ENCODE data around the gene PRKN. TPM values are rescaled to one million over a fixed set of nuclear protein-coding genes. Genes with fewer than 3 reads are reported as not detected.

The PRKN gene
- total RNA-seq, 1 experiment from 2014 or later: 0.34 TPM

- Mint-ChIP-seq H3K4me1 (ENCODE audit: low read depth, unreplicated experiment) (no peaks in the 10 kb centered on the region), H3K9me3 (ENCODE audit: unreplicated experiment) (no peaks in the 10 kb centered on the region), H3K27ac (ENCODE audit: unreplicated experiment) (no peak overlapping the region), H3K36me3 (ENCODE audit: insufficient read depth, unreplicated experiment) (no peaks in the 10 kb centered on the region), H3K27me3 (ENCODE audit: insufficient read depth, unreplicated experiment) (peaks cover 6% of the 10 kb centered on the region), H3K4me3 (ENCODE audit: unreplicated experiment) (no peak overlapping the region)
- ChIA-PET CTCF (no interaction called here), POLR2A (no interaction called here)
- Histone ChIP-seq H3K36me3 (ENCODE audit: control insufficient read depth, insufficient read depth, low read length) (no peaks in the 10 kb centered on the region), H3K4me3 (ENCODE audit: low read depth, low read length) (no peak overlapping the region), H3K9me3 (no peaks in the 10 kb centered on the region), H3K27me3 (replicated peaks; ENCODE audit: control insufficient read depth, insufficient read depth, low read length) (no peaks in the 10 kb centered on the region), H3K4me1 (no peaks in the 10 kb centered on the region)
- no peak for DNase-seq
- TF ChIP-seq CTCF (IDR thresholded peaks at IDR 0.05; ENCODE audit: insufficient read depth in 1 of 2, low read depth in 1 of 2, low read length in 1 of 2, severe bottlenecking in 1 of 2, unreplicated experiment in 1 of 2): no peak
- intact Hi-C loops (cut with micrococcal nuclease; ENCODE audit: unreplicated experiment): no loop called here
- BruUV-seq (replicated peaks): no TSS peak
These were observed 649.4 kb downstream of the PRKN start for GRCh38 chr6:162078126-162078525.

DNA sequence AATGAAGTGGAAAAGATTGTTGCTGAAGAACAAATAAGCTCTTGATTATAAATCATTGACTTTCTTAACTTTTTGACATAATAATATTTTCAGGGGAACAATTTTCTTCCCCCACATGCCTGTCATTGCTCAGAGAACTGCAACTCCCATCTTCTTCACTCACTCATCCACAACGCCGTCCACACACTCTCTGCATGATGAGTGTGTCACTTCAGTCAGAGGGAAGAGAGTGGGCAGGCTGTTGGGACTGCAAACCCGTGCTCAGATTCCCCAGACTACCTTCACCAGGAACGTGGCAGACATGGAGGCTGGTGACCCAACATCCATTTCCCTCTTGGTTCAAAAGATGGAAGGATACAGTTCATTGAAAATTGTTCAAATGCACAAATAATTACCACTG, 650.8 kb downstream of the PRKN start:
- H3K9me3 ChIP-seq: no peaks in the 10 kb centered on the region
- intact Hi-C loops (cut with micrococcal nuclease; ENCODE audit: unreplicated experiment): no loop called here
- no peaks in the 10 kb centered on the region for H3K4me1 ChIP-seq
- BruUV-seq (replicated peaks): no TSS peak
- H3K4me1 Mint-ChIP-seq (ENCODE audit: low read depth, unreplicated experiment): no peaks in the 10 kb centered on the region
- H3K27me3 ChIP-seq (replicated peaks; ENCODE audit: control insufficient read depth, insufficient read depth, low read length): no peaks in the 10 kb centered on the region
- peaks cover 6% of the 10 kb centered on the region for H3K27me3 Mint-ChIP-seq (ENCODE audit: insufficient read depth, unreplicated experiment)
- H3K27ac Mint-ChIP-seq (ENCODE audit: unreplicated experiment): no peak overlapping the region
- no peak for DNase-seq
- H3K4me3 ChIP-seq (ENCODE audit: low read depth, low read length): no peak overlapping the region
- TF ChIP-seq CTCF (IDR thresholded peaks at IDR 0.05; ENCODE audit: insufficient read depth in 1 of 2, low read depth in 1 of 2, low read length in 1 of 2, severe bottlenecking in 1 of 2, unreplicated experiment in 1 of 2): no peak
- no peaks in the 10 kb centered on the region for H3K9me3 Mint-ChIP-seq (ENCODE audit: unreplicated experiment)
- H3K36me3 ChIP-seq (ENCODE audit: control insufficient read depth, insufficient read depth, low read length): no peaks in the 10 kb centered on the region
- ChIA-PET CTCF (no interaction called here), POLR2A (no interaction called here)
- H3K36me3 Mint-ChIP-seq (ENCODE audit: insufficient read depth, unreplicated experiment): no peaks in the 10 kb centered on the region
- H3K4me3 Mint-ChIP-seq (ENCODE audit: unreplicated experiment): no peak overlapping the region

- DNase-seq: no peak
- Mint-ChIP-seq H3K36me3 (ENCODE audit: insufficient read depth, unreplicated experiment) (no peaks in the 10 kb centered on the region), H3K9me3 (ENCODE audit: unreplicated experiment) (no peaks in the 10 kb centered on the region), H3K27ac (ENCODE audit: unreplicated experiment) (no peak overlapping the region), H3K27me3 (ENCODE audit: insufficient read depth, unreplicated experiment) (peaks cover 3% of the 10 kb centered on the region), H3K4me1 (ENCODE audit: low read depth, unreplicated experiment) (no peaks in the 10 kb centered on the region), H3K4me3 (ENCODE audit: unreplicated experiment) (no peak overlapping the region)
- BruUV-seq (replicated peaks): no TSS peak
- CTCF ChIA-PET: no interaction called here
- POLR2A ChIA-PET: no interaction called here
- Histone ChIP-seq H3K4me1 (no peaks in the 10 kb centered on the region), H3K27me3 (replicated peaks; ENCODE audit: control insufficient read depth, insufficient read depth, low read length) (no peaks in the 10 kb centered on the region), H3K36me3 (ENCODE audit: control insufficient read depth, insufficient read depth, low read length) (no peaks in the 10 kb centered on the region), H3K9me3 (no peaks in the 10 kb centered on the region), H3K4me3 (ENCODE audit: low read depth, low read length) (no peak overlapping the region)
- intact Hi-C loops (cut with micrococcal nuclease; ENCODE audit: unreplicated experiment): no loop called here
- no peak for TF ChIP-seq CTCF (IDR thresholded peaks at IDR 0.05; ENCODE audit: insufficient read depth in 1 of 2, low read depth in 1 of 2, low read length in 1 of 2, severe bottlenecking in 1 of 2, unreplicated experiment in 1 of 2)
These were observed 652.8 kb downstream of the PRKN start for GRCh38 chr6:162074641-162075275.
